HepG2 (cell line): ENCODE data around the gene LRFN2. TPM values are rescaled to one million over a fixed set of nuclear protein-coding genes. Genes with fewer than 3 reads are reported as not detected.

Experiments
- ATAC-seq: fragments of 200-7000 bp; cut with Tn5 transposase; 3 replicates; pipeline ENCODE4 v1.9.1; 2020; ENCODE audit warnings: mild to moderate bottlenecking, moderate library complexity
- BruUV-seq: library from RNA; stranded (reverse); fragments of 400-500 nt; replicated peaks from 2 replicates; lab custom pipeline; 2021; lab: Mats Ljungman, UMichigan
- CTCF ChIA-PET: fragments of 300-600 bp; formaldehyde crosslinking; extraction: SDS; loops from one replicate; lab custom pipeline; 2021; ENCODE audit warnings: low total read pairs, inconsistent platforms, low intra/inter-chr PET ratio; lab: Yijun Ruan, JAX
- POLR2A ChIA-PET: fragments of 350-600 bp; sonication (Branson Sonifier 250); formaldehyde crosslinking; loops from one replicate; lab custom pipeline; 2020; ENCODE audit warnings: antibody characterized with exemption, inconsistent platforms; lab: Yijun Ruan, JAX
- DNase-seq: peaks from one replicate; pipeline ENCODE4 v3.0.0-alpha.2; 2015; ENCODE audit warnings: low spot score
- FAIRE-seq: peaks from 3 replicates; lab custom pipeline; 2011; peaks lifted over from hg19 to GRCh38; lab: Jason Lieb, UNC
- H2AFZ ChIP-seq: one replicate; pipeline ENCODE4 v1.6.1; 2011; ENCODE audit warnings: low read length, inconsistent platforms
- H3K27ac ChIP-seq: fragments of 300-600 bp; 3 replicates; pipeline ENCODE4 v1.8.0; 2011; ENCODE audit warnings: mixed run types, mild to moderate bottlenecking, mixed read lengths, low read length, inconsistent platforms; ENCODE audit not compliant: insufficient read depth; ENCODE audit errors: extremely low read length
- H3K27me3 ChIP-seq, 2 experiments: fragments of 200-600 bp in 1 of 2; 2 replicates in 1 of 2; 3 replicates in 1 of 2; pipeline versions ENCODE4 v1.6.0 to v1.8.0; 2011; ENCODE audit warnings: low read length in 2 of 2, mild to moderate bottlenecking in 2 of 2, moderate library complexity in 2 of 2, inconsistent platforms in 1 of 2; ENCODE audit not compliant: insufficient read depth in 2 of 2, control insufficient read depth in 1 of 2
- H3K36me3 ChIP-seq, 2 experiments: fragments of 200-600 bp in 1 of 2; replicated peaks in 1 of 2; 2 replicates in 1 of 2; 3 replicates in 1 of 2; pipeline versions ENCODE4 v1.5.1 to v1.8.0; 2011; ENCODE audit warnings: low read length in 2 of 2, inconsistent platforms in 1 of 2; ENCODE audit not compliant: insufficient read depth in 2 of 2, control insufficient read depth in 1 of 2
- H3K4me1 ChIP-seq: 2 replicates; pipeline ENCODE4 v1.5.1; 2012; ENCODE audit warnings: low read length, inconsistent platforms; ENCODE audit not compliant: insufficient read depth
- H3K4me2 ChIP-seq: 2 replicates; pipeline ENCODE4 v1.6.0; 2011; ENCODE audit warnings: low read depth, low read length, inconsistent platforms
- H3K4me3 ChIP-seq, 3 experiments: fragments of 200-600 bp in 1 of 3; sonication (generic), shearing (Covaris generic) in 1 of 3; replicated peaks in 1 of 3; 2 replicates each; pipeline ENCODE4 v1.5.1; 2011 to 2016; ENCODE audit warnings: low read length in 3 of 3, inconsistent platforms in 2 of 3, low read depth in 2 of 3, mild to moderate bottlenecking in 2 of 3, control low read depth in 1 of 3, mixed read lengths in 1 of 3; ENCODE audit not compliant: insufficient read depth in 1 of 3
- H3K79me2 ChIP-seq: one replicate; pipeline ENCODE4 v1.6.1; 2011; ENCODE audit warnings: low read length, inconsistent platforms; ENCODE audit not compliant: insufficient read depth
- H3K9ac ChIP-seq: 2 replicates; pipeline ENCODE4 v1.6.0; 2011; ENCODE audit warnings: mild to moderate bottlenecking, low read depth, low read length, inconsistent platforms; ENCODE audit not compliant: insufficient read depth
- H3K9me3 ChIP-seq: 2 replicates; pipeline ENCODE4 v1.5.1; 2012; ENCODE audit warnings: mild to moderate bottlenecking, low read length
- H4K20me1 ChIP-seq: 2 replicates; pipeline ENCODE4 v1.6.0; 2011; ENCODE audit warnings: inconsistent platforms, mild to moderate bottlenecking, low read length, moderate library complexity; ENCODE audit not compliant: insufficient read depth
- HOXA7 ChIP-seq: sonication (generic); formaldehyde crosslinking; IDR thresholded peaks from 2 replicates; pipeline ENCODE4 v1.8.1; 2022; ENCODE audit warnings: mild to moderate bottlenecking, missing genetic modification reagents, moderate library complexity
- ZNF282 ChIP-seq: fragments of 450-650 bp; IDR thresholded peaks from 2 replicates; pipeline ENCODE4 v1.6.1; 2018; ENCODE audit not compliant: partially characterized antibody
- ZNF577 ChIP-seq: sonication (generic); formaldehyde crosslinking; IDR thresholded peaks from 2 replicates; pipeline ENCODE4 v1.4.0; 2020; ENCODE audit warnings: mild to moderate bottlenecking, low read depth, missing genetic modification reagents, borderline replicate concordance
- ZNF704 ChIP-seq: sonication (generic); formaldehyde crosslinking; IDR thresholded peaks from 2 replicates; pipeline ENCODE4 v1.8.1; 2023; ENCODE audit warnings: mild to moderate bottlenecking, inconsistent platforms, moderate library complexity, missing genetic modification reagents, borderline replicate concordance
- ZNF761 ChIP-seq: sonication (generic); formaldehyde crosslinking; conservative IDR thresholded peaks from 2 replicates; pipeline ENCODE4 v1.4.0; 2020; ENCODE audit warnings: mild to moderate bottlenecking, missing genetic modification reagents
- ZSCAN31 ChIP-seq: sonication (generic); formaldehyde crosslinking; IDR thresholded peaks from 2 replicates; pipeline ENCODE4 v1.5.0; 2020; ENCODE audit warnings: low read depth, mild to moderate bottlenecking, missing genetic modification reagents
- ZSCAN5A ChIP-seq: sonication (generic); formaldehyde crosslinking; IDR thresholded peaks from 2 replicates; pipeline ENCODE4 v1.8.0; 2022; ENCODE audit warnings: mild to moderate bottlenecking, missing genetic modification reagents, borderline replicate concordance
- WGBS: methylation state at CpG from one replicate; pipeline ENCODE4 v1.1.6; 2017; ENCODE audit warnings: low lambda C conversion rate; 5-methylcytosine and 5-hydroxymethylcytosine counted together
- in situ Hi-C: cut with HindIII; loops from 2 replicates; pipeline ENCODE4 v1.10.0; 2017; ENCODE audit warnings: low pct_unique_long_range_greater_than_20kb; ENCODE audit not compliant: extremely low pct_ligation_motif_present
- intact Hi-C: fragments of 100-400 bp; cut with micrococcal nuclease; formaldehyde crosslinking; loops from one replicate; pipeline ENCODE4 v1.10.0; 2022; ENCODE audit not compliant: unreplicated experiment
- polyA plus RNA-seq, 8 experiments: library from polyadenylated mRNA; depleted of rRNA in 3 of 8; stranded (reverse) in 7 of 8; unstranded in 1 of 8; fragments of >200 nt; fragmentation: Illumina TruSeq in 4 of 8; extraction: Trizol in 4 of 8; gene quantifications; 2 replicates each; pipeline versions ENCODE4 v1.2.1 to v1.2.3, GENCODE V29; 2011 to 2016; ENCODE audit warnings: low read depth in 4 of 8, missing spikeins in 1 of 8, mixed read lengths in 1 of 8; ENCODE audit not compliant: insufficient read depth in 1 of 8
- total RNA-seq, 5 experiments: library from RNA; depleted of rRNA; stranded (reverse); fragments of >200 nt; fragmentation: Illumina TruSeq; extraction: Trizol; gene quantifications; 2 replicates each; pipeline ENCODE4 v1.2.3, GENCODE V29; 2016; ENCODE audit warnings: low read depth in 1 of 5

LRFN2 gene
- total and polyA plus RNA-seq, 2 of the 13 experiments (the other 11 are each of a cell fraction or from before 2014, with no cell fraction given), result not detected

GRCh38 chr6:40343318-40343876, 243.8 kb downstream of the LRFN2 start:
- TF ChIP-seq ZNF704 (CRISPR knock-in tag) (no peak), ZNF577 (CRISPR knock-in tag) (no peak), ZSCAN31 (no peak), HOXA7 (CRISPR knock-in tag) (no peak), ZSCAN5A (CRISPR knock-in tag) (no peak), ZNF282 (no peak), ZNF761 (CRISPR knock-in tag) (no peak)
- DNase-seq, result no peak
- H3K27ac ChIP-seq, result no peak overlapping the region
- intact Hi-C loops (no loop called here), in situ Hi-C loops (loop anchor here (25.0 kb wide), 1 partner anchor 694 kb away; the partner anchor contains the start of genes TSPO2 and UNC5CL)
- POLR2A ChIA-PET, result no interaction called here
- H3K79me2 ChIP-seq, result no peaks in the 10 kb centered on the region
- no peaks in the 10 kb centered on the region for H3K4me1 ChIP-seq
- no peaks in the 10 kb centered on the region for H3K36me3 ChIP-seq
- H3K27me3 ChIP-seq, result peaks cover 0 to 1% of the 10 kb centered on the region in 2 experiments; a peak in 2 of 5 replicates
- no peaks in the 10 kb centered on the region for H4K20me1 ChIP-seq
- no peak overlapping the region for H2AFZ ChIP-seq
- WGBS, result 8% methylated on average over 2 of the region's 2 CpGs
- no peak overlapping the region for H3K9ac ChIP-seq
- FAIRE-seq, result no peak
- H3K4me2 ChIP-seq, result no peak overlapping the region
- BruUV-seq, result no TSS peak
- ATAC-seq, result no peak
- H3K4me3 ChIP-seq, result no peak overlapping the region
- H3K9me3 ChIP-seq, result no peaks in the 10 kb centered on the region
- CTCF ChIA-PET, result no interaction called here
